Hematopoietic multipotent progenitor cell treated with erythropoietin and hydrocortisone succinate and interleukin-3 and kit ligand, for 4 days (in vitro differentiated cells): ENCODE results near the gene WFDC6.

Experiments used
- DNase-seq: peaks from one replicate; pipeline ENCODE4 v3.0.0-alpha.2; 2015

Gene WFDC6

GRCh38 chr20:45515147-45515913, 24.0 kb downstream of the WFDC6 start, which contains the start of gene SPINT3:
SPINT3 (minus strand) TSS chr20:45515622; CDS start chr20:45515608, 14 bp downstream.
- DNase-seq = no peak

DNA sequence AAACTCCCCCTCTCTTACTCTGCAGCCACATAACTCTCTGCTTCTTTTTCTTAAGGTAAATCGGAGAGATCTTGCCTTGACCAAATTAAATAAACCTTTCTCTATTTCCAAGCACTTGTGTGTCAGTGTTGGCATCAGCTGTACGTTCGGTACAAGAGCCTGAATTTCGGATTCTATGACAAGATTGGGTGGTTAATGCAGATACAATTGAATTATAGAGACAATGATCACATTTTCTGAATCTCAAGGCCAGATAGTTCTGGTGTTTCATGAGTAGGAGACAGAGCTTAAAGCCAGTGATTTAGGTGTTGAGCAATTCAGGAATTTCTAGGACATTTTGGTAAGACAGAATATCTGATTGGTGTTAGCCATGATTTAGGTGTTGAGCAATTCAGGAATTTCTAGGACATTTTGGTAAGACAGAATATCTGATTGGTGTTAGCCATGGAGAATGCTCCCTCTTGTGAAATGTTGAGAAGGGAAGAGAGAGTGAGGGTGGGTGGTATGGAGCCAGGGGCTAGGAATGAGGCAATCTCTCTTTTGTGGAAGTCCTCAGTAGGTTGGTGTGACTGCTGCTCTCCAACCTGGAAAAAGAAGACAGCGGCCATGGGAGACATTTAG, 28.9 kb downstream of the WFDC6 start:
- DNase-seq = no peak

DNA sequence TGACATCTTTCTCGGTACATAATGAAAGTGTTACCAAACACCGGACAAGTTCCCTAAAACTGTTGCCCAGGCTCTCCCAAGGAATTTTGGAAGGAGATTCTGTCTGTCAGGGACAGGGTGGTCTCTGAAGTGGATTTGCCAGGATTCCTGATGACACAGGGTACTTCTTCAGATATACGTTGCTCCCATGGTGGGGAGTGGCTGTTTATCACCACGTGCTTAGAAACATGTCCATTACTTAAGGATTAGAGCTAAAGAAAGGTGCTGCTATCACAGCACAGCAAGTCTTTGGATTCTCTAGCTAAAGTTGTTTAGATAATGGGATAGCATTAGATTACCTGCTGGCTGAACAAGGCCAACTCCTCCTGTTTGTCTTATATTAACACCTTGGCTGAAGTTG, 30.2 kb downstream of the WFDC6 start:
- DNase-seq = no peak

- DNase-seq = no peak
Measured at GRCh38 chr20:45508068-45508886, 31.0 kb downstream of the WFDC6 start.

DNA sequence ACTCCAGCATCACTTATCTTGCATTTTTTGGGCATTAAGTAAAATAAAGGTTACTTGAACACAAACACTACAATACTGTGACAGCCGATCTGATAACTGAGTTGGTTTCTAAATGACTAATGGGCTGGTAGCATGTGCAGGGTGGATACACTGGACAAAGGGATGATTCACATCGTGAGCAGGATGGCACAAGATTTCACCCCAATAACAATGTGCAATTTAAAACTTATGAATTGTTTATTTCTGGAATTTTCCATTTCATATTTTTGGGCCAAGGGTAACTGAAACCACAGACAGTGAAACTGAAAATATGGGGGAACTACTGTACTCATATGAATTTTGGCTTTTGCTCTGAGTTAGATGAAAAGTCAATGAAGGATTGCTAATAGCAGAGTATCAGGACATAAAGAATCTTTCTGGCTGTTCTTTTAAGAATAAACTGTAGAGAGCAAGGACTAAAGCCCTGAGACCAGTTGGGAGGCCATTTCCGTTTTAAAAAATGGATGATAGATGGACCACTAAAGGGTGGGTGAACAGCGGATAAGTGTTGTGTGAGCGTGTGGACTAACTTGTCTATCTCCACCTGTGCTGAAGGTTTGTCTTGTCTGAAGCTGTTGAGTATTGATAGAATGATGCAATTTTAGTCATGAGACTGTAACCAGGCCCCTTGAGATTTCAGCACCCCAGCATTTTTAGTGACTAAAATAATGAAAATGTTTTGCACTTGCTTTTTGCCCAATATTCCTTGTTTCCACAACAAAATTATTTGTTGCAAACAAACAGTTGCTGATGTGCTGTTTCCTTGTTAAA, 32.1 kb downstream of the WFDC6 start:
- DNase-seq = no peak

- DNase-seq = no peak
Measured at GRCh38 chr20:45506398-45506797, 32.9 kb downstream of the WFDC6 start.

- no peak for DNase-seq
Measured at GRCh38 chr20:45503403-45503802, 35.9 kb downstream of the WFDC6 start.

- no peak for DNase-seq
Measured at GRCh38 chr20:45502561-45502960, 36.7 kb downstream of the WFDC6 start.

GRCh38 chr20:45501600-45501999, 37.7 kb downstream of the WFDC6 start:
- DNase-seq = no peak

GRCh38 chr20:45500022-45500421, 39.3 kb downstream of the WFDC6 start:
- no peak for DNase-seq

DNA sequence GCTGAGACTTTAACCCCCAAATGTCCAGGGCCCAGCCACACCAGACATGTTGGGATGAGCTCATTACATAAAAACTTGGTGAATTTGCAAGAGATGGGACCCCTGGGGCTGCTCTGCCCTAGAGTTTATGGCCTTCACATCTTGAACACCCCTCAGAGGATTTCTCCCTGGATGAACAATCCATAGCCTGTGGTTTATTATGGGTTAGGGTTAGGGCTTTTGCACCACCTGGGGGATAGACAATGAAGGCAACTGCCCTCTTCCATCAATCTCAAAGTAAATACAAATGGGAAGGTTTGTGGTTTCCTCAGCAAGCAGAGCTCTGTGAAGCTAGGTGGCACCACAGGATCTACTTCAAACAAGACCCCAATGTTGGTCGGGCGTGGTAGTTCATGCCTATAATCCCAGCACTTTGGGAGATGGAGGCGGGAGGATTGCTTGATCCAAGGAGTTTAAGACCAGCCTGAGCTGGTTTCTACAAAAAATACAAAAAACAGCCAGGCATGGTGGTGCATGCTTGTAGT, 41.2 kb downstream of the WFDC6 start:
- DNase-seq = no peak

DNA sequence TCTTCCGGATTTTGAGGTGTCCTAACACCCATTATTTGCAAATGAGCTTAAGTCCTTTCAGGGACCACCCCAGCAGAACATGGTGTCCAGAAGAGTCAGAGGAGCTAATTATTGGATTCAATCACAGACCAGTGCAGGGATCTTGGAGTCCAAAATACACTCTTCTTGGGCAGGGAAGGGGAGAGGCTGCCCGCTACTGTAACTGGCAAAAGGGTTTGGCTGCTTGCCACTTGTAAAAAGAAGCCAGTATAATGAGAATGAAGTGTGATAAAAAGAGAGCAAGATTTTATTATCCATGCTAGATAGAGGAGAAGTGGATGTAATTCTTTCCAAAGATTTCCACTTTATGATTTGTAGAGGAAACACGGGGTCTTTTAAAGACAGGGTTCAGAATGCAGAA, 43.1 kb downstream of the WFDC6 start:
- DNase-seq = no peak

DNA sequence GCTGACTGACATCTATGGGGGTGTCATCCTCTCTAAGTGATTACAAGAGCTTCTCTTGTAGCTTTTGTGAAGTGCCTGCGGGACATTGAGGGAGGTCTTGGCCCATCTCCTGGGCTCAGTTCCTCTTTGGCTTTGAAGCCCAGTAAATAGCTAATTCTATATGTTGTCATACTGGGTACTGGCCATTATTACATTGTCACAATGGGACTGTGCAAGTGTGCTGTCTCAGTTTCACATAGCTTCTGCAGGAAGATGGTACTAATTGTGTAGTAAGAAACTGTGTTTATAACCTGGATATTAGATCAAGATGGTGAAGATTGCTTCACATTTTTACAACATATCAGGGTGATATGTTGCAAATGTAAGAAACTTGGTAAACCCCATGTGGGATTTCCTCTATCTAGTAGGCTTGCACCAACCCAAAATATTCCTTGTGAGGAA, 43.8 kb downstream of the WFDC6 start:
- peak; percentile 12 for DNase-seq

- no peak for DNase-seq
Measured at GRCh38 chr20:45489083-45489531, 50.2 kb downstream of the WFDC6 start.

DNA sequence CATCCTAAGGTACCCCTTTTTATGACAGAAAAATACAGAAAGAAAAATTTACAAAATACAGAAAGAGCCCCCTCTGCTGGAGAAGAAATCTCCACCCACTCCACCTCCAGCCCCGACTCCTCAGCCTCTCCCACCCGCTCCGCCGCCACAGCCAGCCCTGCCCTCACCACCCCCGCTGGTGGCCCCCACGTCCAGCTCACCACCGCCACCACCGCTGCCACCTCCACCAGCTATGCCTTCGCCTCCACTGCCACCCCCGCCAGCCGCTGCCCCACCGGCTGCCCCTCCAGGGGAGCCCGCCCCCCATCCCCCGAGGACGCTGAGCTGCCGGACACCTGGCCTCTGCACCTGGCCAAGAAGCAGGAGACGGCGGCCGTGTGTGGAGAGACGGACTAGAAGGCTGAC, 52.0 kb downstream of the WFDC6 start:
- DNase-seq = peak; percentile 45

DNA sequence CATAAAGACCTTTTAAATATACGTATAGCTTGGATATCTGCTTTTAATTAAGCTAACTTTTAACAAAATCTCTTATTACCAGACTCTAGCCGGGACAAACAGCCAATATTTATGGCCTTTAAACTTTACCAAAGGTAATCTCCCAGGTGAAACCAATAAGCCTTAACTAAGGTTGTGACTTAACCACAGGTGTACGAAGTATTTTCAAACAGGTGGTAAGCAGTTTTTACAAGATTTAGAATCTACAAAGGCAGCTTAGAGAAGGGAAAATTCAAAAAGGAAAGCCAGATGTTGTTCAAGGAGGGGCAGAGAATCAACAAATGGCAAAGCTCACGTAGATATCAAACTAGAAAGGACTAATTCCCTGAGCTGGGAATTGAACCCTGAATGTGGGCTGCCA, 53.9 kb downstream of the WFDC6 start:
- DNase-seq = no peak

GRCh38 chr20:45484676-45485075, 54.6 kb downstream of the WFDC6 start:
- DNase-seq = no peak
